ENCODE data around the gene F3. TPM values are rescaled to one million over a fixed set of nuclear protein-coding genes. Genes with fewer than 3 reads are reported as not detected.
A peak's percentile ranks its signal among the peaks of the same experiment; 100 is the strongest.

Gene F3
- total and polyA plus RNA-seq, 4 donors, result 7.8 to 40.0 (median 20.8) TPM

DNA sequence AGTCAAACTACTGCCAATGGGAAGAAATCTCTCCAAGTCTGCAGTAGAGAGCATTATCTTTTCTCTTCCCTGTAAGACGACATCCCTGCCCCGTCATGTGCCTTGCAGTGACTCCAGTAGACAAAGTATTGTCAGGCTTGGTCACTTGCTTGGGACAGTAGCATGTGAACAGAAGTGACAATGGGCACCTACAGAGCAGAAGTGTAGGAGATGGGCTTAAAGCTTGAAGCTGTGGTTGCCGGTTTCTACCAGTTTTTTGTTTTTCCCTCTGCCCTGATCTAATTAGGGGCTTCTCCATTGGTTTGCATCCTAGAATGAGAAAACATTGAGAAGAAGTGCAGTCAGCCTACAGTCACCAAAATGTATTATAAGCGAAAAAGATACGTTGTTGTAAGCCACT is 12.7 kb downstream of the F3 start:
- H3K27ac ChIP-seq (ENCODE audit: low read depth in 1 of 2, low read length in 2 of 2), result no peak overlapping the region
- no peaks in the 10 kb centered on the region for H3K27me3 ChIP-seq (ENCODE audit: control insufficient read depth in 1 of 2, insufficient read depth in 2 of 2, low read length in 1 of 2)
- H3K9me3 ChIP-seq (ENCODE audit: control insufficient read depth, low read length), result no peaks in the 10 kb centered on the region
- WGBS, 2 donors, result 96% methylated on average over 5 of the region's 5 CpGs
- intact Hi-C loops (cut with DNase I), result loop anchor here in 1 of 2 donors (10.0 kb wide), 1 partner anchor 516 kb away; no protein-coding TSS in a partner anchor
- no peak overlapping the region for H3K4me3 ChIP-seq (ENCODE audit: low read length in 2 of 2)
- H3K4me1 ChIP-seq (ENCODE audit: control insufficient read depth in 1 of 2, insufficient read depth in 2 of 2, low read length in 2 of 2), result peaks cover 0 to 4% of the 10 kb centered on the region in 2 donors
- ATAC-seq (ENCODE audit: low FRiP score) (no peak), DNase-seq (no peak)
- H3K36me3 ChIP-seq (ENCODE audit: control insufficient read depth in 1 of 2, insufficient read depth in 2 of 2, low read length in 1 of 2), result peaks cover 0 to 3% of the 10 kb centered on the region in 2 donors

GRCh38 chr1:94528299-94528698 is 13.3 kb downstream of the F3 start:
- H3K4me1 ChIP-seq (ENCODE audit: control insufficient read depth in 1 of 2, insufficient read depth in 2 of 2, low read length in 2 of 2), result peaks cover 0 to 4% of the 10 kb centered on the region in 2 donors
- no peak overlapping the region for H3K27ac ChIP-seq (ENCODE audit: low read depth in 1 of 2, low read length in 2 of 2)
- no peaks in the 10 kb centered on the region for H3K27me3 ChIP-seq (ENCODE audit: control insufficient read depth in 1 of 2, insufficient read depth in 2 of 2, low read length in 1 of 2)
- no peak for DNase-seq
- peaks cover 0 to 3% of the 10 kb centered on the region in 2 donors for H3K36me3 ChIP-seq (ENCODE audit: control insufficient read depth in 1 of 2, insufficient read depth in 2 of 2, low read length in 1 of 2)
- no peaks in the 10 kb centered on the region for H3K9me3 ChIP-seq (ENCODE audit: control insufficient read depth, low read length)
- ATAC-seq (ENCODE audit: low FRiP score), result no peak
- intact Hi-C loops (cut with DNase I), result loop anchor here in 1 of 2 donors (10.0 kb wide), 1 partner anchor 517 kb away; no protein-coding TSS in a partner anchor
- no peak overlapping the region for H3K4me3 ChIP-seq (ENCODE audit: low read length in 2 of 2)
- 74 to 83% methylated on average over 1 of the region's 1 CpG for WGBS, 2 donors

GRCh38 chr1:94527447-94528031 is 14.0 kb downstream of the F3 start:
- intact Hi-C loops (cut with DNase I), result loop anchor here in 1 of 2 donors (10.0 kb wide), 1 partner anchor 517 kb away; no protein-coding TSS in a partner anchor
- no peak for ATAC-seq (ENCODE audit: low FRiP score)

GRCh38 chr1:94526152-94526980 is 15.2 kb downstream of the F3 start:
- no peak overlapping the region for H3K4me3 ChIP-seq (ENCODE audit: low read length in 2 of 2)
- ATAC-seq (ENCODE audit: low FRiP score) (no peak), DNase-seq (no peak)
- 95 to 96% methylated on average over 7 of the region's 7 CpGs for WGBS, 2 donors
- H3K9me3 ChIP-seq (ENCODE audit: control insufficient read depth, low read length), result no peaks in the 10 kb centered on the region
- H3K36me3 ChIP-seq (ENCODE audit: control insufficient read depth in 1 of 2, insufficient read depth in 2 of 2, low read length in 1 of 2), result peaks cover 0 to 2% of the 10 kb centered on the region in 2 donors
- intact Hi-C loops (cut with DNase I), result loop anchor here in 1 of 2 donors (10.0 kb wide), 1 partner anchor 518 kb away; no protein-coding TSS in a partner anchor
- peaks cover 0 to 4% of the 10 kb centered on the region in 2 donors for H3K4me1 ChIP-seq (ENCODE audit: control insufficient read depth in 1 of 2, insufficient read depth in 2 of 2, low read length in 2 of 2)
- H3K27me3 ChIP-seq (ENCODE audit: control insufficient read depth in 1 of 2, insufficient read depth in 2 of 2, low read length in 1 of 2), result no peaks in the 10 kb centered on the region
- no peak overlapping the region for H3K27ac ChIP-seq (ENCODE audit: low read depth in 1 of 2, low read length in 2 of 2)

More at GRCh38 chr1:94527447-94528031, 14.0 kb downstream of the F3 start:
- Histone ChIP-seq H3K27me3 (ENCODE audit: control insufficient read depth in 1 of 2, insufficient read depth in 2 of 2, low read length in 1 of 2) (no peaks in the 10 kb centered on the region), H3K9me3 (ENCODE audit: control insufficient read depth, low read length) (no peaks in the 10 kb centered on the region), H3K27ac (ENCODE audit: low read depth in 1 of 2, low read length in 2 of 2) (no peak overlapping the region), H3K4me3 (ENCODE audit: low read length in 2 of 2) (no peak overlapping the region), H3K36me3 (ENCODE audit: control insufficient read depth in 1 of 2, insufficient read depth in 2 of 2, low read length in 1 of 2) (peaks cover 0 to 2% of the 10 kb centered on the region in 2 donors), H3K4me1 (ENCODE audit: control insufficient read depth in 1 of 2, insufficient read depth in 2 of 2, low read length in 2 of 2) (peaks cover 0 to 4% of the 10 kb centered on the region in 2 donors)
- no peak for DNase-seq
- WGBS, 2 donors, result 13 to 25% methylated on average over 1 of the region's 1 CpG

- DNase-seq, result no peak
- WGBS, 2 donors, result 89 to 94% methylated on average over 6 of the region's 6 CpGs
- H3K4me3 ChIP-seq (ENCODE audit: low read length in 2 of 2), result no peak overlapping the region
- H3K4me1 ChIP-seq (ENCODE audit: control insufficient read depth in 1 of 2, insufficient read depth in 2 of 2, low read length in 2 of 2), result peaks cover 0 to 4% of the 10 kb centered on the region in 2 donors
- H3K27me3 ChIP-seq (ENCODE audit: control insufficient read depth in 1 of 2, insufficient read depth in 2 of 2, low read length in 1 of 2), result no peaks in the 10 kb centered on the region
- H3K9me3 ChIP-seq (ENCODE audit: control insufficient read depth, low read length), result no peaks in the 10 kb centered on the region
- H3K36me3 ChIP-seq (ENCODE audit: control insufficient read depth in 1 of 2, insufficient read depth in 2 of 2, low read length in 1 of 2), result no peaks in the 10 kb centered on the region
- no peak overlapping the region for H3K27ac ChIP-seq (ENCODE audit: low read depth in 1 of 2, low read length in 2 of 2)
- intact Hi-C loops (cut with DNase I), result loop anchor here (5.0 to 10.0 kb wide), 2 partner anchors 73 to 520 kb away; no protein-coding TSS in a partner anchor
- no peak for ATAC-seq (ENCODE audit: low FRiP score)
Observed at GRCh38 chr1:94524531-94524930, 17.0 kb downstream of the F3 start.

GRCh38 chr1:94522304-94522703 is 19.3 kb downstream of the F3 start:
- no peaks in the 10 kb centered on the region for H3K27me3 ChIP-seq (ENCODE audit: control insufficient read depth in 1 of 2, insufficient read depth in 2 of 2, low read length in 1 of 2)
- H3K4me3 ChIP-seq (ENCODE audit: low read length in 2 of 2), result no peak overlapping the region
- no peaks in the 10 kb centered on the region for H3K9me3 ChIP-seq (ENCODE audit: control insufficient read depth, low read length)
- WGBS, 2 donors, result 13 to 17% methylated on average over 4 of the region's 4 CpGs
- peaks cover 0 to under 1% of the 10 kb centered on the region in 2 donors for H3K4me1 ChIP-seq (ENCODE audit: control insufficient read depth in 1 of 2, insufficient read depth in 2 of 2, low read length in 2 of 2)
- no peaks in the 10 kb centered on the region for H3K36me3 ChIP-seq (ENCODE audit: control insufficient read depth in 1 of 2, insufficient read depth in 2 of 2, low read length in 1 of 2)
- no peak for DNase-seq
- ATAC-seq (ENCODE audit: low FRiP score), result peak; percentile 65
- H3K27ac ChIP-seq (ENCODE audit: low read depth in 1 of 2, low read length in 2 of 2), result no peak overlapping the region
- intact Hi-C loops (cut with DNase I), result loop anchor here (2.0 to 10.0 kb wide), 4 partner anchors 75 to 522 kb away; no protein-coding TSS in a partner anchor

- no peak for ATAC-seq (ENCODE audit: low FRiP score)
- intact Hi-C loops (cut with DNase I), result no loop called here
- no peaks in the 10 kb centered on the region for H3K9me3 ChIP-seq (ENCODE audit: control insufficient read depth, low read length)
- no peaks in the 10 kb centered on the region for H3K36me3 ChIP-seq (ENCODE audit: control insufficient read depth in 1 of 2, insufficient read depth in 2 of 2, low read length in 1 of 2)
- H3K27me3 ChIP-seq (ENCODE audit: control insufficient read depth in 1 of 2, insufficient read depth in 2 of 2, low read length in 1 of 2), result no peaks in the 10 kb centered on the region
- no peak overlapping the region for H3K27ac ChIP-seq (ENCODE audit: low read depth in 1 of 2, low read length in 2 of 2)
- no peak for DNase-seq
- no peaks in the 10 kb centered on the region for H3K4me1 ChIP-seq (ENCODE audit: control insufficient read depth in 1 of 2, insufficient read depth in 2 of 2, low read length in 2 of 2)
- 54% methylated on average over 2 of the region's 2 CpGs for WGBS, 2 donors
- H3K4me3 ChIP-seq (ENCODE audit: low read length in 2 of 2), result no peak overlapping the region
Observed at GRCh38 chr1:94519351-94519750, 22.2 kb downstream of the F3 start.

DNA sequence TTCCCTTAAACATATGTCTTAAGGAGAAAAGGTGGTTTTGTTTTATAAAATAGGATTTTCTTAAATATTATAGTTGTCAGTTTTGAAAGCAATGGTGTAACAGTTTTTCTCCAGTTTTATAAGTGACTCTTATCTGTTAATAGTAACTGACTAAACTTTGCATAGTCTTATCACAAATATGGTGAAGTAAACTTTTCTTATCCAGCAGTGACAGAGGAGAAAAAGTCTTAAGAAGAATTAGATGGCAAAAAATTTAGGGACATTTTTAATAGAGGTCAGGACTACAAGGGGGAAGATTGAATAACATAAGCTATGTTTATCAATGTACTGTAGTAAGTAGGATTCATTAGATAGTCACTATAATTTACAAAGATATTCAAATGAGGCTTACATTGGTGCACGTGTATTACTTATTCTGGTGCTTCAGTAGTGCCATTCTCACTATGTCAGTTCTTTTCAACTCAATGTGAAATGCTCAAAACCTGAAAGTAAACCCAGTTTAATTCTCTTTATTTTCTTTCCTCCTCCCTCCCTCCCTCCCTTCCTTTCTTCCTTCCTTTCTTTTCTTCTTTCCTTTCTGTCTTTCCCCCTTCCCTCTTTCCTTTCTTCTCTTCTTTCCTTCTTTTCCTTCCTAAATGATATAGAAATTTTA is 26.1 kb downstream of the F3 start:
- H3K27ac ChIP-seq (ENCODE audit: low read depth in 1 of 2, low read length in 2 of 2), result no peak overlapping the region
- H3K4me3 ChIP-seq (ENCODE audit: low read length in 2 of 2), result no peak overlapping the region
- H3K9me3 ChIP-seq (ENCODE audit: control insufficient read depth, low read length), result no peaks in the 10 kb centered on the region
- no peaks in the 10 kb centered on the region for H3K36me3 ChIP-seq (ENCODE audit: control insufficient read depth in 1 of 2, insufficient read depth in 2 of 2, low read length in 1 of 2)
- no peaks in the 10 kb centered on the region for H3K27me3 ChIP-seq (ENCODE audit: control insufficient read depth in 1 of 2, insufficient read depth in 2 of 2, low read length in 1 of 2)
- DNase-seq (no peak), ATAC-seq (ENCODE audit: low FRiP score) (no peak)
- 74 to 85% methylated on average over 1 of the region's 1 CpG for WGBS, 2 donors
- intact Hi-C loops (cut with DNase I), result no loop called here
- no peaks in the 10 kb centered on the region for H3K4me1 ChIP-seq (ENCODE audit: control insufficient read depth in 1 of 2, insufficient read depth in 2 of 2, low read length in 2 of 2)

All from aorta (tissue), 5 donors.